ENCODE results near the gene KRT35. TPM values are rescaled to one million over a fixed set of nuclear protein-coding genes. Genes with fewer than 3 reads are reported as not detected.

The KRT35 gene
- total and polyA plus RNA-seq, 12 donors, result not detected

DNA sequence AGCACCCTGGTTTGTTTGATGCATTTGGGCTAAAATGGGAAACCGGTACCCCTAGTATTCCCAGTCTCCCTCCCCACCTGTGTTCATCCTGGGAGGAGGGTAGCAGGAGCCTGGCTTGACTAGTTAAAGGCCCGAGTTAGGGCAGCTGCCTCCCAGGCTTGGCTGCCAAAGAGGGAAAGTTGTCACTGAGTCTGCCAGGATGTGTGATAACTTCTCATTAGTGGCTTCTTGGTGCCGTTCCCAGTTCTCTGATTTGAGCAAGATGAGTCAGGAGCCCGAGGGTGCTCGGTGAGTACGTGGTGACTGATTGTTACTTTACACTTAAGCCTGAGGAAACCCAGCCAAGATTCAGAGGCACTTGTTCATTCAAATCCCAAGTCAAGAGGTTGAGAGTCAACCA lies 16.3 kb downstream of the KRT35 start:
- TF ChIP-seq, protein P1, sequence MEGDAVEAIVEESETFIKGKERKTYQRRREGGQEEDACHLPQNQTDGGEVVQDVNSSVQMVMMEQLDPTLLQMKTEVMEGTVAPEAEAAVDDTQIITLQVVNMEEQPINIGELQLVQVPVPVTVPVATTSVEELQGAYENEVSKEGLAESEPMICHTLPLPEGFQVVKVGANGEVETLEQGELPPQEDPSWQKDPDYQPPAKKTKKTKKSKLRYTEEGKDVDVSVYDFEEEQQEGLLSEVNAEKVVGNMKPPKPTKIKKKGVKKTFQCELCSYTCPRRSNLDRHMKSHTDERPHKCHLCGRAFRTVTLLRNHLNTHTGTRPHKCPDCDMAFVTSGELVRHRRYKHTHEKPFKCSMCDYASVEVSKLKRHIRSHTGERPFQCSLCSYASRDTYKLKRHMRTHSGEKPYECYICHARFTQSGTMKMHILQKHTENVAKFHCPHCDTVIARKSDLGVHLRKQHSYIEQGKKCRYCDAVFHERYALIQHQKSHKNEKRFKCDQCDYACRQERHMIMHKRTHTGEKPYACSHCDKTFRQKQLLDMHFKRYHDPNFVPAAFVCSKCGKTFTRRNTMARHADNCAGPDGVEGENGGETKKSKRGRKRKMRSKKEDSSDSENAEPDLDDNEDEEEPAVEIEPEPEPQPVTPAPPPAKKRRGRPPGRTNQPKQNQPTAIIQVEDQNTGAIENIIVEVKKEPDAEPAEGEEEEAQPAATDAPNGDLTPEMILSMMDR (IDR thresholded peaks at IDR 0.05), result no peak
- no peak overlapping the region for H3K4me3 ChIP-seq
- peaks cover 0 to 21% (median 8%) of the 10 kb centered on the region in 11 donors for H3K9me3 ChIP-seq
- no peaks in the 10 kb centered on the region for H3K36me3 ChIP-seq
- 25 to 28% methylated on average over 6 of the region's 6 CpGs for WGBS, 2 donors
- peaks cover 0 to 12% (median 4%) of the 10 kb centered on the region in 9 donors for H3K4me1 ChIP-seq
- DNase-seq (peak; percentile 37 to 83), ATAC-seq (peak; percentile 88 to 99 (median 96))
- intact Hi-C loops (cut with DNase I), result loop anchor here in 1 of 10 donors (1.0 kb wide), 1 partner anchor 162 kb away; the partner anchor contains the start of gene KRTAP29-1
- H3K27ac ChIP-seq, result no peak overlapping the region
- peaks cover 0 to 17% (median 0%) of the 10 kb centered on the region in 7 donors for H3K27me3 ChIP-seq

DNA sequence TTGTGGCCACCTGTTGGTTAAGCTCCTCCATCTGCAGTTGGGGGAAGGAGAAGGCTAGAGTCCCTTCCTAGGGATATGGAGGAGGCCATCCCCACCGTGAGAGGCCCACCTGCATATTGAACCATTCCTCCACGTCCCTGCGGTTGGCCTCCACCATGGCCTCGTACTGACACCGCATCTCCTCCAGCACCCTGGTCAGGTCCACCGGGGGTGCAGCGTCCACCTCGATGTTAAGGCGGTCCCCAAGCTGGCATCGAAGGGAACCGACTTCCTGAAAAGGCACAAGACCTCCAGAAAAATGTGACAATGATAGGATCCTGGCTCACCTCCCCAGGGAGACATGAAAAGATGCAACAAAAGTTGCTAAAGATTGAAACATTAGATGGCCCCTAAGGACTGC lies 16.8 kb downstream of the KRT35 start:
- H3K36me3 ChIP-seq, result no peaks in the 10 kb centered on the region
- no peak overlapping the region for H3K27ac ChIP-seq
- intact Hi-C loops (cut with DNase I), result loop anchor here in 1 of 10 donors (1.0 kb wide), 1 partner anchor 162 kb away; the partner anchor contains the start of gene KRTAP29-1
- WGBS, 2 donors, result 84 to 87% methylated on average over 11 of the region's 11 CpGs
- peaks cover 0 to 12% (median 4%) of the 10 kb centered on the region in 9 donors for H3K4me1 ChIP-seq
- H3K9me3 ChIP-seq, result peaks cover 0 to 16% (median 8%) of the 10 kb centered on the region in 11 donors
- ATAC-seq (no peak), DNase-seq (no peak)
- no peak overlapping the region for H3K4me3 ChIP-seq
- TF ChIP-seq, protein P1 (IDR thresholded peaks at IDR 0.05), result no peak
- peaks cover 0 to 17% (median 0%) of the 10 kb centered on the region in 7 donors for H3K27me3 ChIP-seq

GRCh38 chr17:41463746-41464145 lies 17.2 kb downstream of the KRT35 start:
- DNase-seq, result no peak
- intact Hi-C loops (cut with DNase I), result loop anchor here in 1 of 10 donors (1.0 kb wide), 1 partner anchor 161 kb away; the partner anchor contains the start of gene KRTAP29-1
- TF ChIP-seq, protein P1 (IDR thresholded peaks at IDR 0.05), result no peak
- 85 to 89% methylated on average over 8 of the region's 8 CpGs for WGBS, 2 donors
- no peak for ATAC-seq
- no peak overlapping the region for H3K27ac ChIP-seq
- H3K36me3 ChIP-seq, result no peaks in the 10 kb centered on the region
- peaks cover 0 to 15% (median 0%) of the 10 kb centered on the region in 7 donors for H3K27me3 ChIP-seq
- H3K9me3 ChIP-seq, result peaks cover 0 to 14% (median 8%) of the 10 kb centered on the region in 11 donors
- peaks cover 0 to 12% (median 4%) of the 10 kb centered on the region in 9 donors for H3K4me1 ChIP-seq
- no peak overlapping the region for H3K4me3 ChIP-seq

DNA sequence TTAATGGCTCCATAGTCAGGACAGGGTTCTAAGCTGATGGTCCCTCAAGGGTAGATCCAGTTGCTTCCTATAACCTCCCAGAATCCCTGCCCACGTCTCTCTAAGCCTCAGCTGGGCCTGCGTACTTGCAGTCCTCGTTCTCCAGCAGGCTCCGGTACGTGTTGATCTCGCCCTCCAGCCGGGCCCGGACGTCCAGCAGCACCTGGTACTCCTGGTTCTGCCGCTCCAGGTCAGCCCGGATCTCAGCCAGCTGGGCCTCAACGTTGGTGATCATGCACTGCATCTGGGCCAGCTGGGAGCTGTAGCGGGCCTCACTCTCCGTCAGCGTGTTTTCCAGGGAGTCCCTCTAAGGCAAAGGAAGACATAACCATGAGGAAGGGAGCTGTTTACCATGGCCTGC lies 18.2 kb downstream of the KRT35 start:
- H3K4me3 ChIP-seq, result no peak overlapping the region
- no peaks in the 10 kb centered on the region for H3K36me3 ChIP-seq
- WGBS, 2 donors, result 79 to 85% methylated on average over 15 of the region's 15 CpGs
- H3K9me3 ChIP-seq, result peaks cover 0 to 3% (median 0%) of the 10 kb centered on the region in 11 donors
- peaks cover 0 to 12% (median 4%) of the 10 kb centered on the region in 9 donors for H3K4me1 ChIP-seq
- DNase-seq, result no peak
- TF ChIP-seq, protein P1 (IDR thresholded peaks at IDR 0.05), result no peak
- no peak overlapping the region for H3K27ac ChIP-seq
- peaks cover 0 to 13% (median 0%) of the 10 kb centered on the region in 7 donors for H3K27me3 ChIP-seq
- ATAC-seq, result no peak
- intact Hi-C loops (cut with DNase I), result no loop called here
